ENCODE results near the gene FAM217A. TPM values are rescaled to one million over a fixed set of nuclear protein-coding genes. Genes with fewer than 3 reads are reported as not detected.
"Not testable (repeated sequence)": the region's sequence is repeated elsewhere in the genome, so short reads cannot be mapped to it uniquely, and the experiment has no call there.

FAM217A gene
- total RNA-seq, 1 experiment from 2014 or later: not detected

GRCh38 chr6:4114123-4114522 lies 35.2 kb upstream of the FAM217A start:
- no peaks in the 10 kb centered on the region for H3K4me1 ChIP-seq
- CTCF ChIA-PET: no interaction called here
- H3K4me3 ChIP-seq (ENCODE audit: low read depth, low read length): no peak overlapping the region
- DNase-seq: no peak
- Mint-ChIP-seq H3K27me3 (ENCODE audit: insufficient read depth, unreplicated experiment) (no peaks in the 10 kb centered on the region), H3K4me3 (ENCODE audit: unreplicated experiment) (no peak overlapping the region), H3K9me3 (ENCODE audit: unreplicated experiment) (no peaks in the 10 kb centered on the region), H3K4me1 (ENCODE audit: low read depth, unreplicated experiment) (no peaks in the 10 kb centered on the region), H3K36me3 (ENCODE audit: insufficient read depth, unreplicated experiment) (peaks cover 6% of the 10 kb centered on the region), H3K27ac (ENCODE audit: unreplicated experiment) (no peak overlapping the region)
- BruUV-seq (replicated peaks): no TSS peak
- no peaks in the 10 kb centered on the region for H3K9me3 ChIP-seq
- POLR2A ChIA-PET: no interaction called here
- intact Hi-C loops (cut with micrococcal nuclease; ENCODE audit: unreplicated experiment): no loop called here
- no peak for TF ChIP-seq CTCF (IDR thresholded peaks at IDR 0.05; ENCODE audit: insufficient read depth in 1 of 2, low read depth in 1 of 2, low read length in 1 of 2, severe bottlenecking in 1 of 2, unreplicated experiment in 1 of 2)
- no peaks in the 10 kb centered on the region for H3K36me3 ChIP-seq (ENCODE audit: control insufficient read depth, insufficient read depth, low read length)
- H3K27me3 ChIP-seq (replicated peaks; ENCODE audit: control insufficient read depth, insufficient read depth, low read length): no peaks in the 10 kb centered on the region

- POLR2A ChIA-PET: no interaction called here
- no peak for DNase-seq
- H3K36me3 Mint-ChIP-seq (ENCODE audit: insufficient read depth, unreplicated experiment): peaks cover 6% of the 10 kb centered on the region
Measured at GRCh38 chr6:4113649-4114048, 34.7 kb upstream of the FAM217A start.

GRCh38 chr6:4112366-4112765 lies 33.4 kb upstream of the FAM217A start:
- Mint-ChIP-seq H3K9me3 (ENCODE audit: unreplicated experiment) (no peaks in the 10 kb centered on the region), H3K4me1 (ENCODE audit: low read depth, unreplicated experiment) (no peaks in the 10 kb centered on the region), H3K36me3 (ENCODE audit: insufficient read depth, unreplicated experiment) (peaks cover 6% of the 10 kb centered on the region), H3K4me3 (ENCODE audit: unreplicated experiment) (no peak overlapping the region), H3K27me3 (ENCODE audit: insufficient read depth, unreplicated experiment) (no peaks in the 10 kb centered on the region), H3K27ac (ENCODE audit: unreplicated experiment) (no peak overlapping the region)
- no peak for DNase-seq
- POLR2A ChIA-PET: no interaction called here
- Histone ChIP-seq H3K27me3 (replicated peaks; ENCODE audit: control insufficient read depth, insufficient read depth, low read length) (no peaks in the 10 kb centered on the region), H3K9me3 (no peaks in the 10 kb centered on the region), H3K36me3 (ENCODE audit: control insufficient read depth, insufficient read depth, low read length) (no peaks in the 10 kb centered on the region), H3K4me1 (no peaks in the 10 kb centered on the region), H3K4me3 (ENCODE audit: low read depth, low read length) (no peak overlapping the region)
- BruUV-seq (replicated peaks): no TSS peak
- CTCF ChIA-PET: no interaction called here
- intact Hi-C loops (cut with micrococcal nuclease; ENCODE audit: unreplicated experiment): no loop called here
- TF ChIP-seq CTCF (IDR thresholded peaks at IDR 0.05; ENCODE audit: insufficient read depth in 1 of 2, low read depth in 1 of 2, low read length in 1 of 2, severe bottlenecking in 1 of 2, unreplicated experiment in 1 of 2): no peak

More at GRCh38 chr6:4113649-4114048, 34.7 kb upstream of the FAM217A start:
- BruUV-seq (replicated peaks): no TSS peak
- no peak overlapping the region for H3K27ac Mint-ChIP-seq (ENCODE audit: unreplicated experiment)
- TF ChIP-seq CTCF (IDR thresholded peaks at IDR 0.05; ENCODE audit: insufficient read depth in 1 of 2, low read depth in 1 of 2, low read length in 1 of 2, severe bottlenecking in 1 of 2, unreplicated experiment in 1 of 2): no peak
- no peaks in the 10 kb centered on the region for H3K27me3 Mint-ChIP-seq (ENCODE audit: insufficient read depth, unreplicated experiment)
- H3K4me3 ChIP-seq (ENCODE audit: low read depth, low read length): no peak overlapping the region
- no peaks in the 10 kb centered on the region for H3K36me3 ChIP-seq (ENCODE audit: control insufficient read depth, insufficient read depth, low read length)
- H3K27me3 ChIP-seq (replicated peaks; ENCODE audit: control insufficient read depth, insufficient read depth, low read length): no peaks in the 10 kb centered on the region
- no peaks in the 10 kb centered on the region for H3K9me3 Mint-ChIP-seq (ENCODE audit: unreplicated experiment)
- intact Hi-C loops (cut with micrococcal nuclease; ENCODE audit: unreplicated experiment): no loop called here
- H3K4me3 Mint-ChIP-seq (ENCODE audit: unreplicated experiment): no peak overlapping the region
- H3K4me1 ChIP-seq: no peaks in the 10 kb centered on the region
- H3K4me1 Mint-ChIP-seq (ENCODE audit: low read depth, unreplicated experiment): no peaks in the 10 kb centered on the region
- CTCF ChIA-PET: no interaction called here
- H3K9me3 ChIP-seq: no peaks in the 10 kb centered on the region

- H3K4me1 ChIP-seq; H3K36me3 ChIP-seq (ENCODE audit: control insufficient read depth, insufficient read depth, low read length); POLR2A ChIA-PET; H3K4me3 Mint-ChIP-seq (ENCODE audit: unreplicated experiment); H3K27me3 Mint-ChIP-seq (ENCODE audit: insufficient read depth, unreplicated experiment); H3K9me3 ChIP-seq; H3K9me3 Mint-ChIP-seq (ENCODE audit: unreplicated experiment); H3K4me3 ChIP-seq (ENCODE audit: low read depth, low read length); intact Hi-C loops (cut with micrococcal nuclease; ENCODE audit: unreplicated experiment); H3K27me3 ChIP-seq (replicated peaks; ENCODE audit: control insufficient read depth, insufficient read depth, low read length); H3K4me1 Mint-ChIP-seq (ENCODE audit: low read depth, unreplicated experiment); DNase-seq; H3K27ac Mint-ChIP-seq (ENCODE audit: unreplicated experiment); H3K36me3 Mint-ChIP-seq (ENCODE audit: insufficient read depth, unreplicated experiment); BruUV-seq (replicated peaks); CTCF ChIA-PET: not testable (repeated sequence)
Measured at GRCh38 chr6:4109363-4109815, 30.5 kb upstream of the FAM217A start.
